ENCODE results near the gene PALS2. TPM values are rescaled to one million over a fixed set of nuclear protein-coding genes. Genes with fewer than 3 reads are reported as not detected.

Gene PALS2
- total RNA-seq, 1 donor from 2014 or later, result 57.0 TPM

GRCh38 chr7:24566274-24566673 is 7.0 kb upstream of the PALS2 start:
- H3K9me3 Mint-ChIP-seq (ENCODE audit: low read depth), result no peaks in the 10 kb centered on the region
- no peak overlapping the region for H3K27ac Mint-ChIP-seq

GRCh38 chr7:24570983-24571382 is 2.3 kb upstream of the PALS2 start:
- Mint-ChIP-seq H3K4me3 (ENCODE audit: low read depth) (no peak overlapping the region), H3K27ac (no peak overlapping the region), H3K36me3 (ENCODE audit: insufficient read depth) (no peaks in the 10 kb centered on the region), H3K27me3 (peaks cover 44% of the 10 kb centered on the region), H3K4me1 (ENCODE audit: low read depth) (peaks cover 10% of the 10 kb centered on the region), H3K9me3 (ENCODE audit: low read depth) (no peaks in the 10 kb centered on the region)
- no peak for TF ChIP-seq CTCF (IDR thresholded peaks at IDR 0.05; ENCODE audit: unreplicated experiment)
- DNase-seq (ENCODE audit: low spot score, unreplicated experiment), result no peak

More at GRCh38 chr7:24566274-24566673, 7.0 kb upstream of the PALS2 start:
- Mint-ChIP-seq H3K27me3 (peaks cover 36% of the 10 kb centered on the region), H3K36me3 (ENCODE audit: insufficient read depth) (no peaks in the 10 kb centered on the region), H3K4me1 (ENCODE audit: low read depth) (no peaks in the 10 kb centered on the region), H3K4me3 (ENCODE audit: low read depth) (no peak overlapping the region)
- no peak for TF ChIP-seq CTCF (IDR thresholded peaks at IDR 0.05; ENCODE audit: unreplicated experiment)
- DNase-seq (ENCODE audit: low spot score, unreplicated experiment), result no peak

GRCh38 chr7:24572016-24572392 is 1.2 kb upstream of the PALS2 start:
- H3K4me3 Mint-ChIP-seq (ENCODE audit: low read depth), result peak overlapping the region; percentile 86
- peak overlapping the region; percentile 36 for H3K27ac Mint-ChIP-seq
- peaks cover 16% of the 10 kb centered on the region for H3K4me1 Mint-ChIP-seq (ENCODE audit: low read depth)

GRCh38 chr7:24572393-24572996 is 757 bp upstream of the PALS2 start:
- peak; percentile 17 for DNase-seq (ENCODE audit: low spot score, unreplicated experiment)
- Mint-ChIP-seq H3K4me3 (ENCODE audit: low read depth) (peak overlapping the region; percentile 86), H3K36me3 (ENCODE audit: insufficient read depth) (no peaks in the 10 kb centered on the region), H3K9me3 (ENCODE audit: low read depth) (no peaks in the 10 kb centered on the region), H3K27ac (peak overlapping the region; percentile 96), H3K27me3 (peaks cover 44% of the 10 kb centered on the region), H3K4me1 (ENCODE audit: low read depth) (peaks cover 20% of the 10 kb centered on the region)
- TF ChIP-seq CTCF (IDR thresholded peaks at IDR 0.05; ENCODE audit: unreplicated experiment), result no peak

More at GRCh38 chr7:24572016-24572392, 1.2 kb upstream of the PALS2 start:
- Mint-ChIP-seq H3K27me3 (peaks cover 44% of the 10 kb centered on the region), H3K9me3 (ENCODE audit: low read depth) (no peaks in the 10 kb centered on the region), H3K36me3 (ENCODE audit: insufficient read depth) (no peaks in the 10 kb centered on the region)
- TF ChIP-seq CTCF (IDR thresholded peaks at IDR 0.05; ENCODE audit: unreplicated experiment), result no peak
- DNase-seq (ENCODE audit: low spot score, unreplicated experiment), result no peak

GRCh38 chr7:24573554-24574338 is 494 bp downstream of the PALS2 start:
- peak; percentile 50 for DNase-seq (ENCODE audit: low spot score, unreplicated experiment)
- no peak for TF ChIP-seq CTCF (IDR thresholded peaks at IDR 0.05; ENCODE audit: unreplicated experiment)
- Mint-ChIP-seq H3K27ac (peak overlapping the region; percentile 95), H3K4me1 (ENCODE audit: low read depth) (peaks cover 21% of the 10 kb centered on the region), H3K27me3 (peaks cover 37% of the 10 kb centered on the region), H3K9me3 (ENCODE audit: low read depth) (no peaks in the 10 kb centered on the region), H3K36me3 (ENCODE audit: insufficient read depth) (no peaks in the 10 kb centered on the region), H3K4me3 (ENCODE audit: low read depth) (peak overlapping the region; percentile 91)

All from progenitor cell of endocrine pancreas (in vitro differentiated cells).